HCT116 (cell line): Measurements from ENCODE around the gene BRPF3. TPM values are rescaled to one million over a fixed set of nuclear protein-coding genes. Genes with fewer than 3 reads are reported as not detected.

Experiments used
- ATAC-seq: fragments of 200-7000 bp; cut with Tn5 transposase; 2 replicates; pipeline ENCODE4 v1.9.1; 2020; ENCODE audit warnings: mild to moderate bottlenecking, moderate library complexity
- BruUV-seq: library from RNA; stranded (reverse); fragments of 400-500 nt; replicated peaks from 2 replicates; lab custom pipeline; 2021; lab: Mats Ljungman, UMichigan
- CTCF ChIA-PET: fragments of 300-600 bp; sonication (Branson Sonifier 250); formaldehyde crosslinking; loops from one replicate; lab custom pipeline; 2021; ENCODE audit warnings: antibody characterized with exemption; lab: Charles Lee
- POLR2A ChIA-PET: fragments of 300-600, 350-600 bp; sonication (Branson Sonifier 250); formaldehyde crosslinking; loops from one replicate; lab custom pipeline; 2021; ENCODE audit warnings: antibody characterized with exemption; lab: Charles Lee
- RAD21 ChIA-PET, 2 experiments: fragments of 300-600 bp; sonication (Branson Sonifier 250); formaldehyde crosslinking; loops; one replicate each; lab custom pipeline; 2023; ENCODE audit warnings: low total read pairs in 2 of 2; ENCODE audit not compliant: uncharacterized antibody in 2 of 2, unreplicated experiment in 2 of 2, low non-redundant PET in 1 of 2; lab: Charles Lee
- DNase-seq: peaks from one replicate; pipeline ENCODE4 v3.0.0-alpha.2; 2010; ENCODE audit warnings: low read depth, low spot score
- H2AFZ ChIP-seq: fragments of 200-600 bp; shearing (Covaris generic), sonication (generic); 2 replicates; pipeline ENCODE4 v1.6.1; 2017; ENCODE audit warnings: low read depth, mixed run types, mixed read lengths, antibody characterized with exemption, low read length; ENCODE audit not compliant: poor library complexity, severe bottlenecking
- H3K27ac ChIP-seq: 2 replicates; pipeline ENCODE4 v1.5.1; 2012; ENCODE audit warnings: low read depth, low read length
- H3K27me3 ChIP-seq: fragments of 200-600 bp; sonication (generic); 2 replicates; pipeline ENCODE4 v1.6.1; 2016; ENCODE audit warnings: mixed run types, low read length, mixed read lengths; ENCODE audit not compliant: insufficient read depth
- H3K36me3 ChIP-seq, 2 experiments: fragments of 200-500 bp in 1 of 2; fragments of 200-600 bp in 1 of 2; sonication (Bioruptor generic) in 1 of 2; sonication (generic) in 1 of 2; 2 replicates each; pipeline versions ENCODE4 v1.5.1 to v1.6.1; 2014 to 2016; ENCODE audit warnings: low read length in 2 of 2, inconsistent platforms in 1 of 2, mixed read lengths in 1 of 2, mixed run types in 1 of 2; ENCODE audit not compliant: insufficient read depth in 2 of 2, control insufficient read depth in 1 of 2
- H3K4me1 ChIP-seq, 2 experiments: fragments of 200-600 bp in 1 of 2; sonication (generic) in 1 of 2; 2 replicates each; pipeline versions ENCODE4 v1.5.1 to v1.6.1; 2012 to 2017; ENCODE audit warnings: low read length in 2 of 2, inconsistent platforms in 1 of 2, mild to moderate bottlenecking in 1 of 2, mixed read lengths in 1 of 2, mixed run types in 1 of 2, moderate library complexity in 1 of 2; ENCODE audit not compliant: insufficient read depth in 2 of 2, control insufficient read depth in 1 of 2
- H3K4me2 ChIP-seq: fragments of 200-600 bp; sonication (generic); 2 replicates; pipeline ENCODE4 v1.6.1; 2017; ENCODE audit warnings: mixed run types, low read length, mixed read lengths
- H3K4me3 ChIP-seq, 2 experiments: fragments of 200-600 bp in 1 of 2; sonication (generic) in 1 of 2; replicated peaks in 1 of 2; 2 replicates each; pipeline ENCODE4 v1.5.1; 2011 to 2016; ENCODE audit warnings: low read length in 2 of 2, control low read depth in 1 of 2, low read depth in 1 of 2, mild to moderate bottlenecking in 1 of 2, mixed read lengths in 1 of 2, mixed run types in 1 of 2
- H3K79me2 ChIP-seq: fragments of 200-600 bp; sonication (generic); 2 replicates; pipeline ENCODE4 v1.6.1; 2017; ENCODE audit warnings: mild to moderate bottlenecking, mixed run types, low read length, moderate library complexity, mixed read lengths; ENCODE audit not compliant: insufficient read depth
- H3K9ac ChIP-seq: fragments of 200-600 bp; sonication (generic); 2 replicates; pipeline ENCODE4 v1.6.1; 2016; ENCODE audit warnings: low read length, mixed read lengths
- H3K9me2 ChIP-seq: fragments of 200-600 bp; sonication (generic), shearing (Covaris generic); 2 replicates; pipeline ENCODE4 v1.6.1; 2017; ENCODE audit warnings: mixed run types, mild to moderate bottlenecking, moderate library complexity; ENCODE audit not compliant: insufficient read depth
- H3K9me3 ChIP-seq, 2 experiments: fragments of 200-500 bp in 1 of 2; fragments of 200-600 bp in 1 of 2; sonication (Bioruptor generic) in 1 of 2; sonication (generic) in 1 of 2; 2 replicates each; pipeline ENCODE4 v1.6.1; 2014 to 2017; ENCODE audit warnings: low read length in 2 of 2, mixed read lengths in 2 of 2, inconsistent platforms in 1 of 2, low read depth in 1 of 2, mild to moderate bottlenecking in 1 of 2, mixed run types in 1 of 2, moderate library complexity in 1 of 2; ENCODE audit not compliant: control insufficient read depth in 1 of 2, insufficient read depth in 1 of 2
- H4K20me1 ChIP-seq: fragments of 200-600 bp; sonication (generic), shearing (Covaris generic); 2 replicates; pipeline ENCODE4 v1.6.1; 2017; ENCODE audit warnings: mixed run types, mild to moderate bottlenecking, moderate library complexity; ENCODE audit not compliant: insufficient read depth
- CBX3 ChIP-seq: IDR thresholded peaks from 2 replicates; pipeline ENCODE4 v1.6.1; 2012; ENCODE audit warnings: low read depth
- CEBPB ChIP-seq: IDR thresholded peaks from 2 replicates; pipeline ENCODE4 v1.6.1; 2012; ENCODE audit warnings: low read depth
- EGR1 ChIP-seq: IDR thresholded peaks from 2 replicates; pipeline ENCODE4 v1.6.1; 2012; ENCODE audit warnings: low read depth
- ELF1 ChIP-seq: IDR thresholded peaks from 2 replicates; pipeline ENCODE4 v1.6.1; 2012; ENCODE audit warnings: low read depth, borderline replicate concordance
- EZH2 ChIP-seq: fragments of 200-600 bp; sonication (generic); IDR thresholded peaks from 2 replicates; pipeline ENCODE4 v1.6.1; 2017; ENCODE audit warnings: antibody characterized with exemption, mixed run types
- JUND ChIP-seq: IDR thresholded peaks from 2 replicates; pipeline ENCODE4 v1.6.1; 2012
- POLR2A ChIP-seq: IDR thresholded peaks from 2 replicates; pipeline ENCODE4 v1.7.0; 2011; ENCODE audit warnings: borderline replicate concordance; ENCODE audit not compliant: insufficient read depth, insufficient read length; ENCODE audit errors: extremely low read depth
- POLR2AphosphoS5 ChIP-seq: IDR thresholded peaks from 2 replicates; pipeline ENCODE4 v1.6.1; 2011; ENCODE audit warnings: mild to moderate bottlenecking, low read depth, low read length, moderate library complexity
- RAD21 ChIP-seq: IDR thresholded peaks from 2 replicates; pipeline ENCODE4 v1.6.1; 2012; ENCODE audit warnings: low read depth, mild to moderate bottlenecking
- SP1 ChIP-seq: IDR thresholded peaks from 2 replicates; pipeline ENCODE4 v1.6.1; 2012; ENCODE audit warnings: low read depth
- SRF ChIP-seq: IDR thresholded peaks from 2 replicates; pipeline ENCODE4 v1.6.1; 2012; ENCODE audit warnings: low read depth
- TCF7L2 ChIP-seq: IDR thresholded peaks from 2 replicates; pipeline ENCODE4 v1.7.0; 2011; ENCODE audit warnings: borderline replicate concordance, inconsistent platforms; ENCODE audit not compliant: insufficient read depth, insufficient read length; ENCODE audit errors: extremely low read depth
- YY1 ChIP-seq: IDR thresholded peaks from 2 replicates; pipeline ENCODE4 v1.6.1; 2011; ENCODE audit warnings: low read length, low read depth, moderate library complexity, mild to moderate bottlenecking; ENCODE audit not compliant: insufficient replicate concordance; ENCODE audit errors: extremely low read depth
- ZBTB33 ChIP-seq: IDR thresholded peaks from 2 replicates; pipeline ENCODE4 v1.6.1; 2011; ENCODE audit warnings: mild to moderate bottlenecking, low read length, moderate library complexity; ENCODE audit not compliant: insufficient replicate concordance; ENCODE audit errors: extremely low read depth
- ZNF274 ChIP-seq: fragments of 200-500 bp; sonication (Bioruptor generic); IDR thresholded peaks from 2 replicates; pipeline ENCODE4 v1.6.1; 2014; ENCODE audit warnings: mild to moderate bottlenecking, low read depth, low read length, inconsistent platforms
- intact Hi-C: fragments of 100-400 bp; cut with micrococcal nuclease; formaldehyde crosslinking; loops from 2 replicates; pipeline ENCODE4 v1.10.0; 2022
- total RNA-seq: library from RNA; stranded (reverse); gene quantifications from one replicate; pipeline ENCODE4 v1.2.1, GENCODE V29; 2021; ENCODE audit not compliant: unreplicated experiment
- TF ChIP-seq, protein P1 (sequence below), 3 experiments: fragments of 200-600 bp in 1 of 3; sonication (generic) in 1 of 3; IDR thresholded peaks in 2 of 3; conservative IDR thresholded peaks in 1 of 3; 2 replicates each; pipeline ENCODE4 v1.5.1; 2012 to 2017; ENCODE audit warnings: low read depth in 2 of 3, low read length in 2 of 3, antibody characterized with exemption in 1 of 3, borderline replicate concordance in 1 of 3, control low read depth in 1 of 3, mild to moderate bottlenecking in 1 of 3, mixed read lengths in 1 of 3, mixed run types in 1 of 3, moderate library complexity in 1 of 3; ENCODE audit not compliant: insufficient read depth in 1 of 3
- TF ChIP-seq, protein P2 (sequence below): IDR thresholded peaks from 2 replicates; pipeline ENCODE4 v1.6.1; 2012
- TF ChIP-seq, protein P3 (sequence below): IDR thresholded peaks from 2 replicates; pipeline ENCODE4 v1.6.1; 2012

BRPF3 gene
- total RNA-seq, 1 experiment from 2014 or later = 20.3 TPM

- TF ChIP-seq POLR2A (no peak), ZBTB33 (no peak), ELF1 (no peak), EZH2 (no peak), POLR2AphosphoS5 (peak; percentile 81)
- TF ChIP-seq, protein P1, sequence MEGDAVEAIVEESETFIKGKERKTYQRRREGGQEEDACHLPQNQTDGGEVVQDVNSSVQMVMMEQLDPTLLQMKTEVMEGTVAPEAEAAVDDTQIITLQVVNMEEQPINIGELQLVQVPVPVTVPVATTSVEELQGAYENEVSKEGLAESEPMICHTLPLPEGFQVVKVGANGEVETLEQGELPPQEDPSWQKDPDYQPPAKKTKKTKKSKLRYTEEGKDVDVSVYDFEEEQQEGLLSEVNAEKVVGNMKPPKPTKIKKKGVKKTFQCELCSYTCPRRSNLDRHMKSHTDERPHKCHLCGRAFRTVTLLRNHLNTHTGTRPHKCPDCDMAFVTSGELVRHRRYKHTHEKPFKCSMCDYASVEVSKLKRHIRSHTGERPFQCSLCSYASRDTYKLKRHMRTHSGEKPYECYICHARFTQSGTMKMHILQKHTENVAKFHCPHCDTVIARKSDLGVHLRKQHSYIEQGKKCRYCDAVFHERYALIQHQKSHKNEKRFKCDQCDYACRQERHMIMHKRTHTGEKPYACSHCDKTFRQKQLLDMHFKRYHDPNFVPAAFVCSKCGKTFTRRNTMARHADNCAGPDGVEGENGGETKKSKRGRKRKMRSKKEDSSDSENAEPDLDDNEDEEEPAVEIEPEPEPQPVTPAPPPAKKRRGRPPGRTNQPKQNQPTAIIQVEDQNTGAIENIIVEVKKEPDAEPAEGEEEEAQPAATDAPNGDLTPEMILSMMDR (IDR thresholded peaks at IDR 0.05 in 2 of 3, conservative IDR thresholded peaks at IDR 0.05 in 1 of 3; ENCODE audit: borderline replicate concordance in 1 of 3, insufficient read depth in 1 of 3, low read depth in 2 of 3, low read length in 2 of 3) = no peak
These were observed 470 bp downstream of the BRPF3 start (continued) for GRCh38 chr6:36196880-36197548.

DNA sequence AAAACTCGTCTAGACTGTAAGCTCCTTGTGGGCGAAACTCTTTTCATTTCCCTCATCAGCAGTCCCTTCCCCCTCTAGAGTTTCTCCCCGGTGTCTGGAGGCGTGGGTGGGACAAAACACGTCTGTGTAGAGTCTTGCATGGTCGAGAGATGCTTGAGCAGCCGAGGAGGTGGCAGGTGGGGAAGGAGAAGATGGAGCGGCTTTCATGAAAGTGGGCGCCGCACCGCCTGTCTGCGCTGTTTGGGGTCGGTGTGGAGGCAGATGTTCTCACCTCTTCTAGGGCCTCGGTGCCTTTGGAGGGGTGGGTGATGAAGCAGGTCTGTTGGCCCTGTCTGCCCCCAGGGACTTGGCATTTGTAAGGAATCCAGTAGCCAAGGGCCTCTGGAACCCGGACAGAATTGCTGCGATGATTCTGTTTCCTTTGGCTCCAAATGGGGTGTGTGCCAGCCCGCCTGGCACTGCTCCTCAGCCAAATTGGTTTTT lies 1.2 kb downstream of the BRPF3 start:
- peak overlapping the region; percentile 53 to 70 for H3K4me3 ChIP-seq
- H3K27ac ChIP-seq = no peak overlapping the region
- H3K4me2 ChIP-seq = peak overlapping the region; percentile 91
- TF ChIP-seq EZH2 (no peak), JUND (no peak), EGR1 (no peak), SRF (no peak), TCF7L2 (no peak), RAD21 (no peak), POLR2A (no peak), CBX3 (no peak), ZNF274 (no peak), ELF1 (no peak), POLR2AphosphoS5 (no peak), SP1 (no peak), CEBPB (no peak), YY1 (no peak)
- TF ChIP-seq, protein P2, sequence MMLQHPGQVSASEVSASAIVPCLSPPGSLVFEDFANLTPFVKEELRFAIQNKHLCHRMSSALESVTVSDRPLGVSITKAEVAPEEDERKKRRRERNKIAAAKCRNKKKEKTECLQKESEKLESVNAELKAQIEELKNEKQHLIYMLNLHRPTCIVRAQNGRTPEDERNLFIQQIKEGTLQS = no peak
- TF ChIP-seq, protein P3, sequence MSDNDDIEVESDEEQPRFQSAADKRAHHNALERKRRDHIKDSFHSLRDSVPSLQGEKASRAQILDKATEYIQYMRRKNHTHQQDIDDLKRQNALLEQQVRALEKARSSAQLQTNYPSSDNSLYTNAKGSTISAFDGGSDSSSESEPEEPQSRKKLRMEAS = no peak
- DNase-seq (no peak), ATAC-seq (no peak)
- no peaks in the 10 kb centered on the region for H3K9me2 ChIP-seq
- no peaks in the 10 kb centered on the region for H4K20me1 ChIP-seq
- TSS peak; percentile 74 for BruUV-seq
- H3K27me3 ChIP-seq = no peaks in the 10 kb centered on the region
- intact Hi-C loops = loop anchor here (2.0 kb wide), 2 partner anchors 67 to 171 kb away; partner anchors contain the start of genes MAPK13 and MAPK14
- H3K4me1 ChIP-seq = peaks cover 5 to 17% of the 10 kb centered on the region in 2 experiments; a peak in 3 of 4 replicates
- no peak overlapping the region for H2AFZ ChIP-seq
- peaks cover 13 to 21% of the 10 kb centered on the region in 2 experiments; a peak in 2 of 4 replicates for H3K36me3 ChIP-seq
- ChIA-PET RAD21 (interaction anchor here in 1 of 2 experiments (0.5 kb wide), 1 partner anchor 387 kb away, joined by 5 read pairs; no protein-coding TSS in a partner anchor), POLR2A (interaction anchor here (0.7 kb wide), 1 partner anchor 68 kb away, joined by 4 read pairs; no protein-coding TSS in a partner anchor), CTCF (no interaction called here)
- no peaks in the 10 kb centered on the region for H3K9me3 ChIP-seq
- peak overlapping the region; percentile 70 for H3K9ac ChIP-seq
- peaks cover 30% of the 10 kb centered on the region for H3K79me2 ChIP-seq
